PC-9 (cell line): Measurements from ENCODE around the gene NDUFV3. TPM values are rescaled to one million over a fixed set of nuclear protein-coding genes. Genes with fewer than 3 reads are reported as not detected.

Experiments used
- BruUV-seq: library from RNA; stranded (reverse); fragments of 400-500 nt; replicated peaks from 2 replicates; lab custom pipeline; 2021; lab: Mats Ljungman, UMichigan
- CTCF ChIA-PET: fragments of 300-600 bp; sonication (Branson Sonifier 250); formaldehyde crosslinking; loops from one replicate; lab custom pipeline; 2022; ENCODE audit warnings: antibody characterized with exemption; lab: Charles Lee
- POLR2A ChIA-PET: fragments of 300-600 bp; sonication (Branson Sonifier 250); formaldehyde crosslinking; loops from one replicate; lab custom pipeline; 2022; ENCODE audit warnings: antibody characterized with exemption; ENCODE audit not compliant: unreplicated experiment; lab: Charles Lee
- DNase-seq, 2 experiments: peaks; one replicate each; pipeline versions ENCODE4 v3.0.0 to v3.0.0-alpha.2; 2015 to 2022; ENCODE audit warnings: mixed read lengths in 1 of 2
- H2AFZ ChIP-seq: fragments of 200-600 bp; sonication (generic); 2 replicates; pipeline ENCODE4 v1.8.1; 2017; ENCODE audit warnings: antibody characterized with exemption
- H3F3A ChIP-seq: fragments of 200-600 bp; sonication (generic); 2 replicates; pipeline ENCODE4 v1.8.1; 2017; ENCODE audit warnings: antibody characterized with exemption, mild to moderate bottlenecking, low read depth; ENCODE audit not compliant: insufficient read depth
- H3K27ac ChIP-seq: fragments of 200-600 bp; sonication (generic); 2 replicates; pipeline ENCODE4 v1.6.1; 2016; ENCODE audit warnings: mixed run types
- H3K27me3 ChIP-seq: fragments of 200-600 bp; sonication (generic); 2 replicates; pipeline ENCODE4 v1.6.1; 2016; ENCODE audit warnings: low read depth, mixed run types; ENCODE audit not compliant: insufficient read depth
- H3K36me3 ChIP-seq: fragments of 200-600 bp; sonication (generic); 2 replicates; pipeline ENCODE4 v1.6.1; 2016; ENCODE audit warnings: low read depth, mixed run types
- H3K4me1 ChIP-seq: fragments of 200-600 bp; sonication (generic); replicated peaks from 2 replicates; pipeline ENCODE4 v1.6.1; 2016; ENCODE audit warnings: mixed run types; ENCODE audit not compliant: insufficient read depth
- H3K4me2 ChIP-seq: fragments of 200-600 bp; sonication (generic); 2 replicates; pipeline ENCODE4 v1.6.1; 2017; ENCODE audit warnings: mixed run types
- H3K4me3 ChIP-seq: fragments of 200-600 bp; sonication (generic); 2 replicates; pipeline ENCODE4 v1.6.1; 2016; ENCODE audit warnings: mixed run types
- H3K79me2 ChIP-seq: fragments of 200-600 bp; sonication (generic); 2 replicates; pipeline ENCODE4 v1.6.1; 2017; ENCODE audit warnings: low read depth, mixed run types
- H3K9me2 ChIP-seq: fragments of 200-600 bp; sonication (generic); 2 replicates; pipeline ENCODE4 v1.8.1; 2017; ENCODE audit warnings: mild to moderate bottlenecking; ENCODE audit not compliant: insufficient read depth
- H3K9me3 ChIP-seq: fragments of 200-600 bp; sonication (generic); 2 replicates; pipeline ENCODE4 v1.8.1; 2016; ENCODE audit warnings: low read depth; ENCODE audit not compliant: insufficient read depth
- H4K20me1 ChIP-seq: fragments of 200-600 bp; sonication (generic); 2 replicates; pipeline ENCODE4 v1.8.1; 2017; ENCODE audit not compliant: insufficient read depth
- CTCF ChIP-seq: fragments of 200-600 bp; sonication (generic); conservative IDR thresholded peaks from 2 replicates; pipeline ENCODE4 v1.6.1; 2017; ENCODE audit warnings: mixed run types, antibody characterized with exemption, mild to moderate bottlenecking, moderate library complexity
- EZH2 ChIP-seq: fragments of 200-600 bp; sonication (generic); IDR thresholded peaks from 2 replicates; pipeline ENCODE4 v1.8.0; 2017; ENCODE audit warnings: antibody characterized with exemption, low read depth
- intact Hi-C: fragments of 100-400 bp; cut with micrococcal nuclease; formaldehyde crosslinking; loops from one replicate; pipeline ENCODE4 v1.10.0; 2022; ENCODE audit not compliant: unreplicated experiment
- total RNA-seq: library from RNA; stranded (reverse); gene quantifications from 2 replicates; pipeline ENCODE4 v1.2.3, GENCODE V29; 2021

The NDUFV3 gene
- total RNA-seq, 1 experiment from 2014 or later, result 20.7 TPM

- Histone ChIP-seq H3K27me3 (no peaks in the 10 kb centered on the region), H3K79me2 (peaks cover 31% of the 10 kb centered on the region), H3F3A (peaks cover 11% of the 10 kb centered on the region; the same call in 1 of the 2 replicates), H3K4me2 (peak within 1 kb of the TSS; percentile 96), H2AFZ (peak within 1 kb of the TSS; percentile 87), H3K4me1 (peaks cover 6% of the 10 kb centered on the region; the same call in 1 of the 2 replicates), H4K20me1 (no peaks in the 10 kb centered on the region), H3K4me3 (peak within 1 kb of the TSS; percentile 61), H3K36me3 (peaks cover 5% of the 10 kb centered on the region; the same call in 1 of the 2 replicates), H3K9me2 (no peaks in the 10 kb centered on the region), H3K27ac (peak within 1 kb of the TSS; percentile 75), H3K9me3 (no peaks in the 10 kb centered on the region)
- intact Hi-C loops, result loop anchor here (2.0 kb wide), 1 partner anchor 14 kb away; the partner anchor contains the start of gene NDUFV3
- ChIA-PET POLR2A (no interaction called here), CTCF (no interaction called here)
- BruUV-seq, result TSS peak; percentile 45
- peak; percentile 91 to 94 for DNase-seq
- TF ChIP-seq EZH2, result no peak
- no peak for TF ChIP-seq CTCF
Observed at GRCh38 chr21:42878993-42879787, 13.9 kb upstream of the NDUFV3 start, which contains the start of gene WDR4. Gene WDR4 (minus strand): TSS chr21:42879539. CDS start chr21:42879495, 44 bp downstream.

GRCh38 chr21:42880352-42880751, 12.8 kb upstream of the NDUFV3 start:
- Histone ChIP-seq H2AFZ (peak overlapping the region; percentile 84; the same call in 1 of the 2 replicates), H3F3A (peaks cover 11% of the 10 kb centered on the region; the same call in 1 of the 2 replicates), H3K9me2 (no peaks in the 10 kb centered on the region), H3K27ac (no peak overlapping the region), H3K9me3 (no peaks in the 10 kb centered on the region), H3K36me3 (peaks cover 5% of the 10 kb centered on the region; the same call in 1 of the 2 replicates), H3K4me3 (peak overlapping the region; percentile 61), H4K20me1 (no peaks in the 10 kb centered on the region), H3K27me3 (no peaks in the 10 kb centered on the region), H3K79me2 (peaks cover 31% of the 10 kb centered on the region), H3K4me2 (peak overlapping the region; percentile 96), H3K4me1 (peaks cover 6% of the 10 kb centered on the region; the same call in 1 of the 2 replicates)
- intact Hi-C loops, result no loop called here
- POLR2A ChIA-PET, result no interaction called here
- CTCF ChIA-PET, result no interaction called here
- TF ChIP-seq CTCF (no peak), EZH2 (no peak)
- BruUV-seq, result no TSS peak
- DNase-seq, result no peak

GRCh38 chr21:42883921-42884320, 9.2 kb upstream of the NDUFV3 start:
- Histone ChIP-seq H3K4me1 (no peaks in the 10 kb centered on the region; the same call in 1 of the 2 replicates), H3K9me3 (no peaks in the 10 kb centered on the region), H4K20me1 (no peaks in the 10 kb centered on the region), H3K9me2 (no peaks in the 10 kb centered on the region), H3K79me2 (0 out of 2 replicates have a peak, but pooled peaks cover 6% of the 10 kb centered on the region), H3K27me3 (no peaks in the 10 kb centered on the region), H3F3A (peaks cover 4% of the 10 kb centered on the region; the same call in 1 of the 2 replicates), H3K4me3 (no peak overlapping the region), H3K27ac (no peak overlapping the region), H3K36me3 (no peaks in the 10 kb centered on the region), H2AFZ (no peak overlapping the region), H3K4me2 (no peak overlapping the region)
- BruUV-seq, result no TSS peak
- intact Hi-C loops, result no loop called here
- ChIA-PET POLR2A (no interaction called here), CTCF (no interaction called here)
- TF ChIP-seq EZH2 (no peak), CTCF (no peak)
- no peak for DNase-seq
